Adrenal gland (tissue), 5 donors: ENCODE results near the gene NME5.

ENCODE experiments used
- CTCF ChIP-seq, 6 experiments: fragments of 450-650 bp in 4 of 6; fragments of 200-600 bp in 2 of 6; sonication (generic) in 1 of 6; IDR thresholded peaks; 1 replicate in 5 of 6; 2 replicates in 1 of 6; pipeline versions ENCODE4 v1.5.1 to v1.8.0; 2016 to 2021; ENCODE audit warnings: antibody characterized with exemption in 6 of 6, mild to moderate bottlenecking in 2 of 6, moderate library complexity in 1 of 6
- POLR2A ChIP-seq, 2 donors: fragments of 450-650 bp; IDR thresholded peaks; one replicate each; pipeline ENCODE4 v1.6.1; 2017; ENCODE audit warnings: antibody characterized with exemption in 2 of 2, mild to moderate bottlenecking in 2 of 2, moderate library complexity in 1 of 2
- donor health status: DM: no; HTN: no; CAD: no.

GRCh38 chr5:138068742-138069600 is 70.3 kb downstream of the NME5 start:
- TF ChIP-seq CTCF (IDR thresholded peaks at IDR 0.05) (peak; percentile 65 to 93 (median 79)), POLR2A (IDR thresholded peaks at IDR 0.05) (no peak)
